Measurements from ENCODE around the gene RPS6KA5. TPM values are rescaled to one million over a fixed set of nuclear protein-coding genes. Genes with fewer than 3 reads are reported as not detected.
A peak's percentile ranks its signal among the peaks of the same experiment; 100 is the strongest.

The RPS6KA5 gene
- total RNA-seq, 5 donors from 2014 or later (not counting 1 experiment from before 2014, with no cell fraction given): 28.8 to 39.8 (median 35.3) TPM

DNA sequence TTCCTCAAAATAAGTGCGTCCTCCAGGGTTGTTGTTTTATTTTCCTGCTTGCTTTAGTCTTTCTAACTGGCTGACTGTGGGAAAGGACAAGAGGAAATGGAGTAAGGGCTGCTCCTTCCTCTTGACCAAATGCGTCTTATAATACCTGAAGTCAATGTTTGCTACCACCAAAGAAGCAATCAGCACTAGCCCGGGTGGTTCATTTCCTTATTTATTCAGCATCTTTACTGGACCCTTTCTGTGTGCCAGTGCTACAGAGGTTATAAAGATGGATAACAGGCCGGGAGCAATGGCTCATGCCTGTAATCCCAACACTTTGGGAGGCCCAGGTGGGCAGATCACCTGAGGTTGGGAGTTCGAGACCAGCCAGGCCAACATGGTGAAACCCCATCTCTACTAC, 15.1 kb upstream of the RPS6KA5 start:
- ATAC-seq (replicated peaks in 1 of 4) (no peak), DNase-seq (no peak)
- Mint-ChIP-seq H3K4me3 (no peak overlapping the region), H3K36me3 (no peaks in the 10 kb centered on the region), H3K27me3 (no peaks in the 10 kb centered on the region), H3K27ac (no peak overlapping the region), H3K9me3 (peaks cover 0 to under 1% (median 0%) of the 10 kb centered on the region in 3 donors), H3K4me1 (peaks cover 30 to 46% (median 40%) of the 10 kb centered on the region in 3 donors)
- Histone ChIP-seq H3K36me3 (ENCODE audit: control insufficient read depth in 2 of 2, extremely low read depth in 1 of 2, insufficient read depth in 1 of 2, low read length in 1 of 2) (no peaks in the 10 kb centered on the region), H3K9me3 (no peaks in the 10 kb centered on the region), H3K4me3 (ENCODE audit: control insufficient read depth in 1 of 2, extremely low read depth in 1 of 2, low read length in 1 of 2) (no peak overlapping the region), H3K27ac (ENCODE audit: low read length) (no peak overlapping the region), H3K27me3 (replicated peaks in 1 of 2; ENCODE audit: control insufficient read depth in 2 of 2, extremely low read depth in 1 of 2, insufficient read depth in 2 of 2, low read length in 1 of 2) (no peaks in the 10 kb centered on the region), H3K4me1 (ENCODE audit: control insufficient read depth in 1 of 2, extremely low read depth in 1 of 2, insufficient read depth in 2 of 2, low read length in 2 of 2) (peaks cover 9 to 28% of the 10 kb centered on the region in 2 experiments)
- CTCF ChIA-PET: no interaction called here
- WGBS (ENCODE audit: insufficient coverage): 100% methylated on average over 1 of the region's 5 CpGs
- POLR2A ChIA-PET: interaction anchor here in 1 of 2 donors (0.6 kb wide), 1 partner anchor 66 kb away, joined by 4 read pairs; no protein-coding TSS in a partner anchor

DNA sequence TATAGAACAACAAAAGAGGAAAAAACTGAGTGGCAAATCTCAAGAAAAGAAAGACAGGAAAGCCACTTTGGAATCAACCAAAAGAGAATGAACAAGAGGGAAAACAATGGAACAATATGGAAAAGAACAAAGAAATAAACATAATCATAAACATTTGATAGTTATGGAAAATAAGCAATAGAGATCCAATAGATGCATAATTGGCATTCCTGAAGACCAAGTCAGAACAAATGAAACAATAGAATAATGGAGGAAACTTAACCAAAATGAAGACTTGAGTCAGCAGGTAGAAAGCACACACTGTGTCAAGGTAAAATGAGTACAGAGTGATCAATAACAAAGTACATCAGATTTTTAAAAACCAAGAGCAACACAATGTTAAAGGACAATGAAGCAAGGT, 10.1 kb upstream of the RPS6KA5 start:
- ATAC-seq (replicated peaks in 1 of 4): no peak
- no peaks in the 10 kb centered on the region for H3K36me3 ChIP-seq (ENCODE audit: control insufficient read depth in 2 of 2, extremely low read depth in 1 of 2, insufficient read depth in 1 of 2, low read length in 1 of 2)
- Mint-ChIP-seq H3K4me3 (no peak overlapping the region), H3K27ac (no peak overlapping the region), H3K27me3 (no peaks in the 10 kb centered on the region), H3K9me3 (peaks cover 0 to 3% (median 0%) of the 10 kb centered on the region in 3 donors), H3K36me3 (peaks cover 3% of the 10 kb centered on the region), H3K4me1 (peaks cover 41 to 50% (median 48%) of the 10 kb centered on the region in 3 donors)
- ChIA-PET CTCF (no interaction called here), POLR2A (no interaction called here)
- DNase-seq: no peak
- H3K27me3 ChIP-seq (replicated peaks in 1 of 2; ENCODE audit: control insufficient read depth in 2 of 2, extremely low read depth in 1 of 2, insufficient read depth in 2 of 2, low read length in 1 of 2): no peaks in the 10 kb centered on the region
- peaks cover 24 to 42% of the 10 kb centered on the region in 2 experiments for H3K4me1 ChIP-seq (ENCODE audit: control insufficient read depth in 1 of 2, extremely low read depth in 1 of 2, insufficient read depth in 2 of 2, low read length in 2 of 2)
- H3K9me3 ChIP-seq: no peaks in the 10 kb centered on the region
- no peak overlapping the region for H3K4me3 ChIP-seq (ENCODE audit: control insufficient read depth in 1 of 2, extremely low read depth in 1 of 2, low read length in 1 of 2)
- no peak overlapping the region for H3K27ac ChIP-seq (ENCODE audit: low read length)

DNA sequence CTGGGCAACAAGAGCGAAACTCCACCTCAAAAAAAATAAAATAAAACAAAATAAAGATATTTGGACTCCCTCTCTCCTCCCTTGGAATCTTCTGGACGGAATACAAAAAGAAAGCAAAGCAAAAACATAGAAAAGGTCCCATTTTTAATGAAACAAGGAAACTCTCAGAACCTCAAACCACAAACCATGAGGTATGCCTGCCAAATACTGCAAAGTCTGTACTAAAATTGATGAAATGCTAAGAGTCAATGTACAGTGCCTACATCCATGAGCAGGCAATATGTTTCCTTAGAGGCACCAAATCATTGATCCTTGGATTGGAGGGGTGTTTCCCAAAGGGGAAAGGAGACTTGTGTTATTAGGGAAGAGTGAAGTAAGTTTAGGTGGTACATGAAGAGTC, 8.2 kb upstream of the RPS6KA5 start:
- Histone ChIP-seq H3K27ac (ENCODE audit: low read length) (peak overlapping the region; percentile 8), H3K9me3 (no peaks in the 10 kb centered on the region), H3K36me3 (ENCODE audit: control insufficient read depth in 2 of 2, extremely low read depth in 1 of 2, insufficient read depth in 1 of 2, low read length in 1 of 2) (no peaks in the 10 kb centered on the region), H3K27me3 (replicated peaks in 1 of 2; ENCODE audit: control insufficient read depth in 2 of 2, extremely low read depth in 1 of 2, insufficient read depth in 2 of 2, low read length in 1 of 2) (no peaks in the 10 kb centered on the region), H3K4me3 (ENCODE audit: control insufficient read depth in 1 of 2, extremely low read depth in 1 of 2, low read length in 1 of 2) (no peak overlapping the region), H3K4me1 (ENCODE audit: control insufficient read depth in 1 of 2, extremely low read depth in 1 of 2, insufficient read depth in 2 of 2, low read length in 2 of 2) (peaks cover 33 to 50% of the 10 kb centered on the region in 2 experiments)
- DNase-seq (peak in 1 of 35 experiments; percentile 34), ATAC-seq (replicated peaks in 1 of 4) (peak; percentile 27 to 49 (median 45))
- Mint-ChIP-seq H3K36me3 (peaks cover 4% of the 10 kb centered on the region), H3K4me1 (peaks cover 59 to 67% (median 65%) of the 10 kb centered on the region in 3 donors), H3K27me3 (no peaks in the 10 kb centered on the region), H3K4me3 (peak overlapping the region in 2 of 3 donors; percentile 40 to 61), H3K27ac (peak overlapping the region; percentile 91 to 96), H3K9me3 (peaks cover 0 to 4% (median 3%) of the 10 kb centered on the region in 3 donors)
- CTCF ChIA-PET: interaction anchor here in 1 of 2 donors (0.6 kb wide), 1 partner anchor 50 kb away, joined by 3 read pairs; no protein-coding TSS in a partner anchor
- POLR2A ChIA-PET: no interaction called here
- WGBS (ENCODE audit: insufficient coverage): no CpG with 5 or more reads among the region's 2 CpGs

DNA sequence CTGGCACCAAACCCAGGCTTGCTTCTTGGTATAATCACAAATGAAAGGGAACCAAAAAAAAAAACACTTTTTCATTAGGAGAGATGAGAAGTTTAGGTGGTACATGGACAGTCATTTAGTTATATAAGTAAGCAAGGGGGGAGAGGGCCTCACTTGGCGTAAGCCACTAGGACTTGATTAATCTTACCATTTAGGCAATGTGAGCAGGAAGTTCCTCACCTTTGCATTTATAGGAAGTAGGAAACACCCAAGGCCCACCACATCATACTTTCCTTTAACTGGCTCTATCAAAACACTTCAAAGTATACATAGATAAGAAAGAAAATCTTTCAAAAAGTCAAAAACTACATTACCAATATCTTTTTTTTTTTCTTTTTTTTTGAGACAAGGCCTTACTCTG, 6.7 kb upstream of the RPS6KA5 start:
- CTCF ChIA-PET: no interaction called here
- Mint-ChIP-seq H3K4me1 (peaks cover 71 to 80% (median 77%) of the 10 kb centered on the region in 3 donors), H3K27me3 (no peaks in the 10 kb centered on the region), H3K27ac (peak overlapping the region; percentile 91 to 96), H3K36me3 (peaks cover 4% of the 10 kb centered on the region), H3K4me3 (peak overlapping the region in 2 of 3 donors; percentile 17 to 61), H3K9me3 (peaks cover 0 to 8% (median 3%) of the 10 kb centered on the region in 3 donors)
- peak overlapping the region; percentile 62 for H3K27ac ChIP-seq (ENCODE audit: low read length)
- WGBS (ENCODE audit: insufficient coverage): no CpG with 5 or more reads among the region's 1 CpG
- DNase-seq: peak in 18 of 35 experiments; percentile 6 to 67 (median 16)
- H3K4me3 ChIP-seq (ENCODE audit: control insufficient read depth in 1 of 2, extremely low read depth in 1 of 2, low read length in 1 of 2): no peak overlapping the region
- peaks cover 44 to 62% of the 10 kb centered on the region in 2 experiments for H3K4me1 ChIP-seq (ENCODE audit: control insufficient read depth in 1 of 2, extremely low read depth in 1 of 2, insufficient read depth in 2 of 2, low read length in 2 of 2)
- peak; percentile 63 to 80 (median 68) for ATAC-seq (replicated peaks in 1 of 4)
- POLR2A ChIA-PET: interaction anchor here (0.6 to 0.7 kb wide), 4 partner anchors 38 to 164 kb away, joined by 3 to 6 read pairs (median 3); partner anchors contain the start of gene DGLUCY (in 1 of the 2)
- no peaks in the 10 kb centered on the region for H3K27me3 ChIP-seq (replicated peaks in 1 of 2; ENCODE audit: control insufficient read depth in 2 of 2, extremely low read depth in 1 of 2, insufficient read depth in 2 of 2, low read length in 1 of 2)
- no peaks in the 10 kb centered on the region for H3K9me3 ChIP-seq
- no peaks in the 10 kb centered on the region for H3K36me3 ChIP-seq (ENCODE audit: control insufficient read depth in 2 of 2, extremely low read depth in 1 of 2, insufficient read depth in 1 of 2, low read length in 1 of 2)

DNA sequence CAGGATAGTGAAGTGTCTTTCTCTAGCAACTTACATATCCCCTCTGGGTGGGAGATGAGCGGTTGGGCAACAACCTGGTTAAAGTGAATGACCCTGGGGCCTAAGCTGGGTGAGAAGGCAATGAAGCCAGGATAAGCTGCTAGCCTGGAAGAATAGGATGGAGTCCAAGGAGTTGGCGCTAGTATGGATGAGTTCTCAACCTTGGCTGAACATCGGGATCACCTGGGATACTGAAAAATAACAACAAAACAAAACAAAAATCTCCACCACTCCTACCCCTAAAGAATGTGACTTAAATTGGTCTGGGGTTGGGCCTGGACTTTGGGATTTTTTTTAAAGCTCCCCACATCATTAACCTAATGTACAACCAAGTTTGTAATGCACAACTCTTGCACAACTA, 4.8 kb upstream of the RPS6KA5 start:
- H3K4me1 Mint-ChIP-seq: peaks cover 69 to 74% (median 73%) of the 10 kb centered on the region in 3 donors

DNA sequence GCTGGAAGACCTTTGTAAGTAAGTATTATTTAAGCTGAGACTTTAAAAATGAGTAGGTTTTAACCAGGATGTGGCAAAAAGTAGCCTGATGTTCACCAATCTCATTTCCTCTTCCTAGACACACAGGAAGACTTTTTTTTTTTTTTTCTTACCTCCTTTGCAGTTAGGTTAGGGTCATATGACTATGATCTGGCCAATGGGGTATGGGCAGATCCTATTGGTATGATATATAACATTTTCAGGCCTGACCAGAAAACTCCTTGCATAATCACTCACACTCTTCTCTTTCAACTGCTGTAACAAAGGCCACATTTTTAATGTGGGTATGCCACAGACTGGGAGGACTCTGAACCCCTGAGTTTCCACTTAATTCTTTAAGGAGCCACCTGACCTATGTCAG, 2.7 kb upstream of the RPS6KA5 start:
- DNase-seq: peak in 16 of 35 experiments; percentile 7 to 73 (median 28)
- CTCF ChIA-PET: interaction anchor here in 1 of 2 donors (1.4 kb wide), 1 partner anchor 110 kb away, joined by 9 read pairs; no protein-coding TSS in a partner anchor
- no peak overlapping the region for H3K4me3 Mint-ChIP-seq

More for the DNA sequence above, 4.8 kb upstream of the RPS6KA5 start:
- Histone ChIP-seq H3K4me3 (ENCODE audit: control insufficient read depth in 1 of 2, extremely low read depth in 1 of 2, low read length in 1 of 2) (no peak overlapping the region), H3K27ac (ENCODE audit: low read length) (no peak overlapping the region), H3K4me1 (ENCODE audit: control insufficient read depth in 1 of 2, extremely low read depth in 1 of 2, insufficient read depth in 2 of 2, low read length in 2 of 2) (peaks cover 56 to 75% of the 10 kb centered on the region in 2 experiments), H3K9me3 (no peaks in the 10 kb centered on the region), H3K27me3 (replicated peaks in 1 of 2; ENCODE audit: control insufficient read depth in 2 of 2, extremely low read depth in 1 of 2, insufficient read depth in 2 of 2, low read length in 1 of 2) (no peaks in the 10 kb centered on the region), H3K36me3 (ENCODE audit: control insufficient read depth in 2 of 2, extremely low read depth in 1 of 2, insufficient read depth in 1 of 2, low read length in 1 of 2) (no peaks in the 10 kb centered on the region)
- CTCF ChIA-PET: no interaction called here
- POLR2A ChIA-PET: interaction anchor here (0.6 to 1.0 kb wide), 2 partner anchors 50 to 74 kb away, joined by 3 to 4 read pairs; no protein-coding TSS in a partner anchor
- ATAC-seq (replicated peaks in 1 of 4) (no peak), DNase-seq (no peak)
- no peaks in the 10 kb centered on the region for H3K27me3 Mint-ChIP-seq
- WGBS (ENCODE audit: insufficient coverage): 100% methylated on average over 1 of the region's 3 CpGs
- peak overlapping the region in 1 of 3 donors; percentile 47 for H3K4me3 Mint-ChIP-seq
- peak overlapping the region; percentile 57 to 88 for H3K27ac Mint-ChIP-seq
- peaks cover 0 to 8% (median 0%) of the 10 kb centered on the region in 3 donors for H3K9me3 Mint-ChIP-seq
- peaks cover 4% of the 10 kb centered on the region for H3K36me3 Mint-ChIP-seq

More for the DNA sequence above, 2.7 kb upstream of the RPS6KA5 start:
- Mint-ChIP-seq H3K9me3 (peaks cover 0 to 8% (median 0%) of the 10 kb centered on the region in 3 donors), H3K4me1 (peaks cover 63 to 69% (median 65%) of the 10 kb centered on the region in 3 donors), H3K36me3 (peaks cover 5% of the 10 kb centered on the region), H3K27ac (peak overlapping the region; percentile 88 to 92), H3K27me3 (no peaks in the 10 kb centered on the region)
- H3K27ac ChIP-seq (ENCODE audit: low read length): peak overlapping the region; percentile 70
- peak overlapping the region in 1 of 2 donors; percentile 7 for H3K4me3 ChIP-seq (ENCODE audit: control insufficient read depth in 1 of 2, extremely low read depth in 1 of 2, low read length in 1 of 2)
- no peak for ATAC-seq (replicated peaks in 1 of 4)
- no peaks in the 10 kb centered on the region for H3K9me3 ChIP-seq
- POLR2A ChIA-PET: interaction anchor here (0.6 to 1.2 kb wide), 8 partner anchors 10 to 1043 kb away, joined by 4 to 7 read pairs (median 6); partner anchors contain the start of gene DGLUCY (in 1 of the 2)
- H3K4me1 ChIP-seq (ENCODE audit: control insufficient read depth in 1 of 2, extremely low read depth in 1 of 2, insufficient read depth in 2 of 2, low read length in 2 of 2): peaks cover 56 to 66% of the 10 kb centered on the region in 2 experiments
- H3K36me3 ChIP-seq (ENCODE audit: control insufficient read depth in 2 of 2, extremely low read depth in 1 of 2, insufficient read depth in 1 of 2, low read length in 1 of 2): no peaks in the 10 kb centered on the region
- no peaks in the 10 kb centered on the region for H3K27me3 ChIP-seq (replicated peaks in 1 of 2; ENCODE audit: control insufficient read depth in 2 of 2, extremely low read depth in 1 of 2, insufficient read depth in 2 of 2, low read length in 1 of 2)
